Neural crest cell (in vitro differentiated cells): ENCODE data around the gene HOXA10. TPM values are rescaled to one million over a fixed set of nuclear protein-coding genes. Genes with fewer than 3 reads are reported as not detected.

Experiments used
- DNase-seq: peaks from one replicate; pipeline ENCODE4 v3.0.0; 2021; ENCODE audit warnings: low read depth, mixed read lengths, low spot score
- H3K27ac Mint-ChIP-seq: one replicate; pipeline ENCODE4 v1.8.0; 2021; ENCODE audit warnings: mild to moderate bottlenecking, mixed read lengths; ENCODE audit not compliant: unreplicated experiment
- H3K27me3 Mint-ChIP-seq: 2 replicates; pipeline ENCODE4 v1.8.0; 2021; ENCODE audit warnings: low read depth, mild to moderate bottlenecking, mixed read lengths
- H3K36me3 Mint-ChIP-seq: 2 replicates; pipeline ENCODE4 v1.8.0; 2021; ENCODE audit warnings: low read depth, mild to moderate bottlenecking, mixed read lengths
- H3K4me1 Mint-ChIP-seq: 2 replicates; pipeline ENCODE4 v1.8.0; 2021; ENCODE audit warnings: mixed read lengths
- H3K4me3 Mint-ChIP-seq: one replicate; pipeline ENCODE4 v1.8.0; 2021; ENCODE audit warnings: mild to moderate bottlenecking, mixed read lengths
- H3K9me3 Mint-ChIP-seq: 2 replicates; pipeline ENCODE4 v1.8.0; 2021; ENCODE audit warnings: mixed read lengths
- CTCF ChIP-seq: fragments of 200-600 bp; sonication (generic); conservative IDR thresholded peaks from 2 replicates; pipeline ENCODE4 v1.5.0; 2021; ENCODE audit warnings: antibody characterized with exemption, mild to moderate bottlenecking
- total RNA-seq: library from RNA; stranded (reverse); gene quantifications from 2 replicates; pipeline ENCODE4 v1.2.1, GENCODE V29; 2021

The HOXA10 gene
- total RNA-seq, 1 donor from 2014 or later, result 0.35 TPM

- peaks cover 92% of the 10 kb centered on the region for H3K27me3 Mint-ChIP-seq
- H3K4me3 Mint-ChIP-seq, result peak overlapping the region; percentile 62
- peaks cover 13% of the 10 kb centered on the region for H3K4me1 Mint-ChIP-seq
- no peak overlapping the region for H3K27ac Mint-ChIP-seq
- H3K36me3 Mint-ChIP-seq, result peaks cover 5% of the 10 kb centered on the region
- no peak for TF ChIP-seq CTCF
- no peaks in the 10 kb centered on the region for H3K9me3 Mint-ChIP-seq
- DNase-seq, result no peak
These were observed 4.3 kb downstream of the HOXA10 start for GRCh38 chr7:27169658-27170425.

- DNase-seq, result no peak
- Mint-ChIP-seq H3K4me3 (peak overlapping the region; percentile 54), H3K36me3 (peaks cover 9% of the 10 kb centered on the region), H3K27me3 (peaks cover 96% of the 10 kb centered on the region), H3K27ac (no peak overlapping the region), H3K9me3 (no peaks in the 10 kb centered on the region), H3K4me1 (peaks cover 18% of the 10 kb centered on the region)
- TF ChIP-seq CTCF, result no peak
These were observed 5.7 kb downstream of the HOXA10 start for GRCh38 chr7:27168265-27168947.

- Mint-ChIP-seq H3K27me3 (peaks cover 98% of the 10 kb centered on the region), H3K36me3 (peaks cover 9% of the 10 kb centered on the region), H3K9me3 (no peaks in the 10 kb centered on the region), H3K4me3 (peak overlapping the region; percentile 54), H3K27ac (no peak overlapping the region), H3K4me1 (peaks cover 18% of the 10 kb centered on the region)
- no peak for DNase-seq
- TF ChIP-seq CTCF, result no peak
These were observed 6.2 kb downstream of the HOXA10 start for GRCh38 chr7:27167916-27168264.

- peaks cover 7% of the 10 kb centered on the region for H3K36me3 Mint-ChIP-seq
- peak overlapping the region; percentile 54 for H3K4me3 Mint-ChIP-seq
- H3K27me3 Mint-ChIP-seq, result peaks cover 98% of the 10 kb centered on the region
- DNase-seq, result no peak
- H3K4me1 Mint-ChIP-seq, result peaks cover 15% of the 10 kb centered on the region
- no peak for TF ChIP-seq CTCF
- no peak overlapping the region for H3K27ac Mint-ChIP-seq
- no peaks in the 10 kb centered on the region for H3K9me3 Mint-ChIP-seq
These were observed 7.3 kb downstream of the HOXA10 start for GRCh38 chr7:27166531-27167505.

- H3K4me1 Mint-ChIP-seq, result peaks cover 10% of the 10 kb centered on the region
- no peak for DNase-seq
- no peaks in the 10 kb centered on the region for H3K9me3 Mint-ChIP-seq
- H3K27me3 Mint-ChIP-seq, result peaks cover 96% of the 10 kb centered on the region
- H3K27ac Mint-ChIP-seq, result no peak overlapping the region
- TF ChIP-seq CTCF, result no peak
- peak overlapping the region; percentile 58 for H3K4me3 Mint-ChIP-seq
- H3K36me3 Mint-ChIP-seq, result peaks cover 7% of the 10 kb centered on the region
These were observed 8.1 kb downstream of the HOXA10 start for GRCh38 chr7:27165996-27166530.
